ENCODE results near the gene RNU5B-1. TPM values are rescaled to one million over a fixed set of nuclear protein-coding genes. Genes with fewer than 3 reads are reported as not detected.

Gene RNU5B-1
- total and polyA plus RNA-seq, 2 of the 8 experiments (the other 6 are each of a cell fraction or from before 2014, with no cell fraction given) = not detected

DNA sequence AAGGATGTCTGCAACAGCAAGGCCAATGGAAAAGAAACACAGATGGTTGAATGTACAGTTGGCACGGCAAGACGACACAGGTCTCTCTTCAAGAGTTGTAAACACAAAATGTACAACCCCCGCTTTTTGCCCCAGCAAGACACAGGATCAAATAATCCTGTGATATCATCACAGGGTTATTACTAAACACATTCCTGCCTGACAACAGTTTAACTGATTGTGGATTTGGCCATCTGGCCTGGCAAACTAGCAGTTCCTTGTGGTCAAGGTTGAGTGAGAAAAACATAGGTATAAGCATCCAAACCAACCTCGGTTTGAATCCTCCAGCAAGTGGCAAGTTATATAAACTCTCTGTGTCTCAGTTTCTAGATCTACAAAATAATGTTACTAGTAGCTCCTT lies 41.2 kb upstream of the RNU5B-1 start (continued):
- TF ChIP-seq, protein P1, sequence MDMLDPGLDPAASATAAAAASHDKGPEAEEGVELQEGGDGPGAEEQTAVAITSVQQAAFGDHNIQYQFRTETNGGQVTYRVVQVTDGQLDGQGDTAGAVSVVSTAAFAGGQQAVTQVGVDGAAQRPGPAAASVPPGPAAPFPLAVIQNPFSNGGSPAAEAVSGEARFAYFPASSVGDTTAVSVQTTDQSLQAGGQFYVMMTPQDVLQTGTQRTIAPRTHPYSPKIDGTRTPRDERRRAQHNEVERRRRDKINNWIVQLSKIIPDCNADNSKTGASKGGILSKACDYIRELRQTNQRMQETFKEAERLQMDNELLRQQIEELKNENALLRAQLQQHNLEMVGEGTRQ (IDR thresholded peaks at IDR 0.05; ENCODE audit: low read length) = no peak
- no peak for TF ChIP-seq BRCA1 (IDR thresholded peaks at IDR 0.05; ENCODE audit: low read depth, low read length)
- TF ChIP-seq TAF7 (optimal IDR thresholded peaks at IDR 0.05; ENCODE audit: borderline replicate concordance, low read depth, low read length) = no peak
- TF ChIP-seq MAX (IDR thresholded peaks at IDR 0.05) = no peak
